Loucy (cell line): Measurements from ENCODE around the gene GIGYF1.

Experiments used
- EZH2phosphoT487 ChIP-seq: fragments of 200-600 bp; IDR thresholded peaks from 2 replicates; pipeline ENCODE4 v1.6.1; 2018; ENCODE audit warnings: antibody characterized with exemption, mild to moderate bottlenecking, moderate library complexity, borderline replicate concordance
- TF ChIP-seq, protein P1 (sequence below): fragments of 200-600 bp; sonication (generic); conservative IDR thresholded peaks from 2 replicates; pipeline ENCODE4 v1.5.1; 2014; ENCODE audit warnings: mild to moderate bottlenecking, antibody characterized with exemption, low read length

DNA sequence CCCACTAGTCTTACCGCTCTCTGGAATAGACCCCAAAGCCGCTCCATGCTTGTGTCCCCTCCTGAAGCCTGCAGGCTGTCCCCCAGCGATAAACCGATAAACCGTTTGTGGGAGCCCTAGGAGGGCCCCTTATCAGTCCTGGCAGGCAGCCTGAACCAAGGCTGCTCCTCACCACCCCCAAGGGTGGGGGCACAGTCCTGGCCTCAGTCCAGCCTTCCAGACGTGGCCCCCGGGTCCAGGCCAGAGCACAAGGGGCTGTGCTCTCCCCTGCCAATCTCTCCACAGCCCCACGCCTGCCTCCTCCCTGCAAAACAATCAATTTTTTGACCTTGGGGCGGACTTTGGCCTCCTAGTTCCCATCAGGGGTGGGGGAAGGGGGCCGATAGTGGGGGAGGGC is 52.6 kb downstream of the GIGYF1 start, which contains the start of gene TFR2:
- TF ChIP-seq, protein P1, sequence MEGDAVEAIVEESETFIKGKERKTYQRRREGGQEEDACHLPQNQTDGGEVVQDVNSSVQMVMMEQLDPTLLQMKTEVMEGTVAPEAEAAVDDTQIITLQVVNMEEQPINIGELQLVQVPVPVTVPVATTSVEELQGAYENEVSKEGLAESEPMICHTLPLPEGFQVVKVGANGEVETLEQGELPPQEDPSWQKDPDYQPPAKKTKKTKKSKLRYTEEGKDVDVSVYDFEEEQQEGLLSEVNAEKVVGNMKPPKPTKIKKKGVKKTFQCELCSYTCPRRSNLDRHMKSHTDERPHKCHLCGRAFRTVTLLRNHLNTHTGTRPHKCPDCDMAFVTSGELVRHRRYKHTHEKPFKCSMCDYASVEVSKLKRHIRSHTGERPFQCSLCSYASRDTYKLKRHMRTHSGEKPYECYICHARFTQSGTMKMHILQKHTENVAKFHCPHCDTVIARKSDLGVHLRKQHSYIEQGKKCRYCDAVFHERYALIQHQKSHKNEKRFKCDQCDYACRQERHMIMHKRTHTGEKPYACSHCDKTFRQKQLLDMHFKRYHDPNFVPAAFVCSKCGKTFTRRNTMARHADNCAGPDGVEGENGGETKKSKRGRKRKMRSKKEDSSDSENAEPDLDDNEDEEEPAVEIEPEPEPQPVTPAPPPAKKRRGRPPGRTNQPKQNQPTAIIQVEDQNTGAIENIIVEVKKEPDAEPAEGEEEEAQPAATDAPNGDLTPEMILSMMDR = no peak
- TF ChIP-seq EZH2phosphoT487 = no peak
